ENCODE measurements around the gene AKAP9.
"Not testable (repeated sequence)": the region's sequence is repeated elsewhere in the genome, so short reads cannot be mapped to it uniquely, and the experiment has no call there.

AKAP9 gene

DNA sequence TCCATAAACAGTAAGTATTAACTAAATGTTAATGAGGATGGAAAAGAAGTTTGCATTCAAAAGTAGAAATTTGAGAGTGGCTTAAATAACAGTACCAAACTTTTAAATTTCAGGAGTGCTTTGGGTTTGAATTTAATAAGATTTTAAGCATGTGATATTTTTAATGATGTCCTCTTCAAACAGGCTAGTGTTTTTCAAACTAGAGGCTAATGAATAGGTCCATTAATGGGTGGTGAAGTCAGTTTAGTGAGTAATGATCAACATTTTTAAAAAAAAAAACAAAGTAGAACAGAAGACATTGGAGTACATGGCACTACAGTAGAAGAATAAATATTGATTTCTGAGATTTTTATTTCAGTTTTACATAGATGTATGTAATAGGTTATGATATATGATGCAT, 72.9 kb downstream of the AKAP9 start:
- DNase-seq (ENCODE audit: low read depth) = no peak

- peak; percentile 22 for DNase-seq (ENCODE audit: low read depth)
Measured at GRCh38 chr7:92020636-92021035, 80.0 kb downstream of the AKAP9 start.

- peak; percentile 89 for DNase-seq (ENCODE audit: low read depth)
Measured at GRCh38 chr7:92025260-92025659, 84.6 kb downstream of the AKAP9 start.

- not testable (repeated sequence) for DNase-seq (ENCODE audit: low read depth)
Measured at GRCh38 chr7:92026635-92027034, 86.0 kb downstream of the AKAP9 start.

- DNase-seq (ENCODE audit: low read depth) = not testable (repeated sequence)
Measured at GRCh38 chr7:92027128-92027527, 86.5 kb downstream of the AKAP9 start.

- no peak for DNase-seq (ENCODE audit: low read depth)
Measured at GRCh38 chr7:92028226-92028625, 87.6 kb downstream of the AKAP9 start.

DNA sequence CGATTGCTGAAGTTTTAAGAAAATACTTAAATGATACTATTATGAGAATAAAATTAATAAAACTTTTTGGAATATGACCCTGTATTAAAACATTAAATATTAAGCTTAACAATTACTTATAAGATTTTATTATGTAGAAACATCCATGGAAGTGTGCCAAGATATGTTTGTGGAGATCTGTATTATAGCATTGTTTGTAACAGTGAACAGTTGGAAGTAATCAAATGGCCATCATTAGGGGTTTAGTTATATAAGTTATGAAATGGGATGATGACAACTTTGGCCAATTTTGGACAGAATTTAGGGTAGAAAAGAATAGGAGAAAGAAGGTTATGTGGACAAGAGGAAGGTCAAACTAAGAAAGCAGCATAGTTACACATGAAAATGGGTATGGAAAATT, 88.0 kb downstream of the AKAP9 start:
- no peak for DNase-seq (ENCODE audit: low read depth)

DNA sequence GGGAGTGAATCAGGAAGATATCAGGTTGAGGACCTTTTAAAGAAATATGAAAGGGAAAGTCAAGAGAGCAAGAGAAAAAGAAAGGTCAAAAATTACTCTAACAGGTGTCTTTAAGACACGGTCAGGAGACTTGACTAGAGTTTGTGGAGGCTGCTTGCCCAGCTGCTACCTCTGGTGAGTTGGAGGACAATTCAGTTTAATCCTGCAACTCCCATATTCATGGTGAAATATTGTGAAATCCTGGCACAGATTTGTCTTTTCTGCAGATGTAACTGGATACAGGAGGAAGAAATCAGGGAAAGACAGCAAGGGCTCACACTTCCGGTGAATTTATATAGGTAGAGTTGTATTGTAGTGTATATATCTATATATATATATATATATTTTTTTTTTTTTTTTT, 93.5 kb downstream of the AKAP9 start:
- DNase-seq (ENCODE audit: low read depth) = no peak

DNA sequence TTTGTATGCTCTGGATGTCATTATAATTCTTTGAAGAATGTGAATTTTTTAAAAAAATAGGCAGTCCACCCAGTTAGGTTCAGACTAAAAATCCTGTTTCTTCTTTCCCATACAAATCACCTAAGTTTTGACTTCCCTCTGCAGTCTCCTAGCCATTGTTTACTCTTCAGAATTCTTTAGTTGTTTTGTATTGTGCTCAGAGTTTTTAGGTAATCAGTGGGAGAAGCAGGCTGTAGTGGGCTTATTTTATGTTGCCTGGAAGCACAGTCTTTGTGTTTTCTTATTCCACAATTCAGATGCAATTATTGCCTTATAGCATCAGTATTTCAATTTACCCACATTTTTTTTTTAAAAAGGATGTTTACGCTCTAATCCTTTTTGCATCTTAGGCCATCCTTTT, 94.9 kb downstream of the AKAP9 start:
- DNase-seq (ENCODE audit: low read depth) = no peak

DNA sequence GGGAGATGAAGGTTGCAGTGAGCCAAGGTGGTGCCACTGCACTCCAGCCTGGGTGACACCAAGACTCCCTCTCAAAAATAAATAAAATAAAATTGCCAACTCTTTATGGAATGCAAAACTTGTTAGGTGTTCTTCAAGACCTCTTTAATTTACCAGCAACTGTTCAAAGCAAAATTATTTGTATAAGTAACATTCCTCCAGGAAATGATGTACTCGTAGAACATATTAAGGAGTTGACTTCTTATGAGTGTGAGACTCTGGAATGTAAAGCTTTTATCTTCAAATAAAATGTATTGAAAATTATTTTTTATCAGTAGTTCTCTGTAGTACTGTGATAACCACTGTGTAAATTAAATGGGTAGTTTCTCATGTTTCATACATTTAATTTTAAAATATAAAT, 99.2 kb downstream of the AKAP9 start:
- DNase-seq (ENCODE audit: low read depth) = no peak

- no peak for DNase-seq (ENCODE audit: low read depth)
Measured at GRCh38 chr7:92042056-92042737, 101.5 kb downstream of the AKAP9 start.

GRCh38 chr7:92043098-92043497, 102.4 kb downstream of the AKAP9 start:
- DNase-seq (ENCODE audit: low read depth) = no peak

DNA sequence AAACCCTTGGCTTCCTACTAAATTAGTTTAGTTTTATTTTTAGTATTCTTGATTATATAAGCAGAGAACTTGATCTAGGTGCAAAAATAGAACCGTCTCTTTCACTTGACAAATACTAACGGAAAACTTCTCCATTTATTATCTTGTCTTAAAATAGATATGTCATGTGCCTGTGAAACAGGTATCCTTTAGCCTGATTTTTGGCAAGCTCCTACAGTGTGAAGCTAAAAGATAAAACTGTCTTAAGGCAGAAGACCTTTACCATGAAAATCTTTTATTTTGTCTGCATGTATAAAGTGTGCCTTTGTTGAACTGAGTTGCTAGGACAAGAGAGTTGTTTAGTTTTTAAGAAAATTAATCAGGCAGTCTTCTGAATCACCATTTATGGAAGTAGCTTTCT, 103.0 kb downstream of the AKAP9 start:
- DNase-seq (ENCODE audit: low read depth) = no peak

DNA sequence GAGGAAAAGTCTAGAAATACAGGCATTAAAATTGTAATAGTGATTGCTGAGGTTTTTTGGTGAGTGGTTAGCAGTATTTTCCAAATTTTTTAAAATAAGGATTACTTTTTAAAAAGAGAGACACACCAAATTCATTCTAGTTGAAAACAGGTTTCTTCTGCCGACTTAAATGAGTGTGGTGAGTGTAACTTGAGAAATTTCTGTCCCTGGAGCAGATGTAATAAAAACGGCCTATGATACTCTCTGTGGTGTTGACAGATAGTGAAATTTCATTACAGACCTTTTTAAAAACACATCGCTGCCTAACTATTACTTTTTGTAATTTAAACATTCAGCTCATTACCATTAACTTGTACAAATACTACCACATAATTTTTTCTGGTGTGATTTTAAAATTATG, 103.5 kb downstream of the AKAP9 start:
- no peak for DNase-seq (ENCODE audit: low read depth)

GRCh38 chr7:92044940-92045339, 104.3 kb downstream of the AKAP9 start:
- no peak for DNase-seq (ENCODE audit: low read depth)

DNA sequence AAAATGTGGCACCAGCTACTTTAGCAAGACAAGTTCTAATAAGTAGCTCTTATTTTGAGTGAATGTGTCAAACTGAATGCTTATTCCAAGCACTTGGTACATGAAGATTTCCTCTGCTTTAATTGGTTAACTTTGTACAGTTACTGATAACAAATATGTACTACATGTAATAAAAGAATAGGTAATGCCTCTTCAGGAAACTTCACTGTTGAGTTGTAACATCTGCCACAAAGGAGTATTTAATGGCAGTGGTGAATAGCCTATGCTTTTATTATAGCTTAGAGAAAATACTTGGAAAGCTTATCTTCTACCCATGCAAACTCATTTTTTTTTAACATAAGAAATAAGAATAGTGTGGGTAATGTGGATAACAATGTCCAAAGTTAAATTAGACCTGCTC, 111.0 kb downstream of the AKAP9 start:
- DNase-seq (ENCODE audit: low read depth) = no peak

- DNase-seq (ENCODE audit: low read depth) = no peak
Measured at GRCh38 chr7:92052159-92052558, 111.5 kb downstream of the AKAP9 start.

- no peak for DNase-seq (ENCODE audit: low read depth)
Measured at GRCh38 chr7:92052684-92053083, 112.0 kb downstream of the AKAP9 start.

DNA sequence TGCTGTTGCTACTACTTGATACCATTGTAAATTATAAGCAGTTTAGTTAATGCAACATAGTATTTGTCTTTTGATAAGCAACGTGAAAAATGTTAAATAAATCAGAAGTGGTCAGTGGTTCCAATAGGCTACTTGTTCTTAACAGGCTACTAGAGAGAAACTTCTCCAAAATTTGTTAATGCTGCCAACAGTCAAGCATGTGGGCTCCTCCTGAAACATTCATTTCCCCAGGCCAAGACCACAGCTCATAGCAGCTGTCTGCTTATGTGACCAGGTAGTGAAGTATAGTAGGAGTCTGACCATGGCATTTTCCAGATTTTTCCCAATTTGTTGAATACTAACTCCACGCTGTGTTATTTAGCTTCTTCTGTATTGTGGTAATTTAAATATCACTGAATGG, 112.7 kb downstream of the AKAP9 start:
- no peak for DNase-seq (ENCODE audit: low read depth)

DNA sequence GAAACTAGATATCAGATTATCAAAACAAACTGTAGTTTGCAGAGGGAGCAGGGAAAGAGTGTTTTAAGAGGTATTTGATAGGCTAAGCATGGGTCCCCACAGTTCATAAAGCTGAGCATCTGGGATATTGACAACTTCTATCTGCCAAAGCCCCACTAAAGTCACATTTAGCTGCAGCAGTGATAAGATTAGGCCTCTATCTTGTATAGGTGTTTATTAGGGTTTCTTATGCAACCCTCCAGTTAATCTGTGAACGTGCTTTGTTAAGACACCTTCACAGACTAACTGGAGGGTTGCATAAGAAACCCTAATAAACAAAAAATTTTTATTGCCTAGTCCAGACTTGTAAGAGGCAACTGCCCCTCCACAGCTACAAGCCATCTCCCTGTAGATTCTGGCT, 115.6 kb downstream of the AKAP9 start:
- no peak for DNase-seq (ENCODE audit: low read depth)

DNA sequence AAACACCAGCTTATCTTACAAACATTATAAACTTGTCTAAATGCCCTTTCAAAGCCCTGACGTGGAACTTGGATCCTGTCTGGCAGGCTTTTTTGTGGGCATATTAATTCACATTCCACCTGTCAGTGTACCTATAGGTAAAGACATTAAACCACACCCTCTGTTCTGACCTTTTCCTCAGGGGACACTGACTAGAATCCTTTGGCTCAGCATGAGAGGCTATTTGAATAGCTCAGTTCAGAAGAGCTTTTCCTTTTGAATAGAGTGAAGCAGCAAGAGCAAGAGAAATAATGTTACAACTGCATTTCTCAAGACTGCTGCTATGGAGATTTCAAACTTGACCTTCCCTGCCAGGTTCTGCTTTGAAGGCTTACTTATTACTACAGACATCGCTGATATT, 116.7 kb downstream of the AKAP9 start:
- no peak for DNase-seq (ENCODE audit: low read depth)

GRCh38 chr7:92058040-92058439, 117.4 kb downstream of the AKAP9 start:
- no peak for DNase-seq (ENCODE audit: low read depth)

DNA sequence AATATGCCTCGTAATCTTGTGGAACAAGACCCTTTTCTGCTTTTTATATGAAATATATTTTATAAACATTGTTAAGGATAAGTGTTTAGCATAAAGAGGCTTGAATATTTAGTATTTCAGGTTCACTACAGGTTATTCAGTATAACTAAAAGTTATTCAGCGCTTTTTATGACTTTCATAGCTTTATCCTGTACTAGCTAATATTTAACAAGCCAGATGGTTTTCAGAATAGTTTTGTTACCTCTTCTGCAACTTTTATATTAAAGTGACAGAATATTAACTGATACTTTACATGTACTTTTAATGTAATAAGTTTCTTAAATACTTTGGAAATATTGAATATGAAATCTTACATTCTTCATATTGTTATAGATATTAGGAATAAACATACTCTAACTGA, 118.2 kb downstream of the AKAP9 start:
- DNase-seq (ENCODE audit: low read depth) = no peak

DNA sequence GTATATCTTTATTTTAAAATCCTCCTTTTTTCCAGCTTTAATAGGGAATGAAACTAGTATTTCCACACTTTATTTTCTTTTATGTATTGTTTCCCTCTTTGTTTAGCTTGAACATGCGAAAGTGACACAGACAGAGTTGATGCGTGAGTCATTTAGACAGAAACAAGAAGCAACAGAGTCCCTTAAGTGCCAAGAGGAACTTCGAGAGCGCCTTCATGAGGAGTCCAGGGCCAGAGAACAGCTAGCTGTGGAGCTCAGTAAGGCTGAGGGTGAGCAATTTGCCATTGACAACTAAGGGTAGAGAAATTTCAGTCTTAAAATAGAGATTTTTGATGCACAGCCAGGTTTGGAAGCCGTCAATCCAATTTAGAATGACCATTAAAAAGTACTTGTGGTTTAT, 120.5 kb downstream of the AKAP9 start:
- no peak for DNase-seq (ENCODE audit: low read depth)
